Stimulated activated CD8-positive, alpha-beta memory T cell treated with anti-CD3 and anti-CD28 coated beads, Interleukin-12 subunit alpha, Interleukin-12 subunit beta, amount 100 ng/mL, for 1 hour (primary cell): Measurements from ENCODE around the gene SCG2.

Experiments used
- DNase-seq: peaks from one replicate; pipeline ENCODE4 v3.0.0-alpha.2; 2020; ENCODE audit warnings: low read depth

Gene SCG2

GRCh38 chr2:223601932-223602666 is at the start of gene SCG2:
Gene SCG2 (minus strand): TSS chr2:223602361. CDS start chr2:223599282, 3,079 bp downstream.
- no peak for DNase-seq

- no peak for DNase-seq
Measured at GRCh38 chr2:223649554-223650533, 47.7 kb upstream of the SCG2 start.

GRCh38 chr2:223648755-223649154 is 46.6 kb upstream of the SCG2 start:
- DNase-seq: no peak

GRCh38 chr2:223647258-223647952 is 45.2 kb upstream of the SCG2 start:
- DNase-seq: no peak

- no peak for DNase-seq
Measured at GRCh38 chr2:223644136-223644535, 42.0 kb upstream of the SCG2 start.

DNA sequence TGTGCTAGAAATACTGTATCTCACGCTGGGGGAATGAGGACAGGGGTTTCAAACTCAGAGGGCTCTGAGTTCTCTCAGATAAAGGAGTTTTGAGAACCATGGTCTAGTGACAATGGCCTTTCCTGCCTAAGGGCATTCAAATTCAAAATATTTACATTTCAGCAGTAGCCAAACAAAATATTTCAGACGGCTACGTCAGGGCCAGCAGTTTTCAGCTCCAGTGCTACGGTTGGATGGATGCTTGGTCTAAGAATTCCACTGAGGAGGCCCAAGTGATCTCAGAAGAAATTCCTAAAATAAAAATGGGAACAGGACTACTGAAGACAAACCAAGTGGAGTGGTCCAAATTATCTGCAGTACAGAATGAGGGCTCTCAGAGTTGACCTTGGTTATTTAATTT is 41.1 kb upstream of the SCG2 start:
- DNase-seq: no peak

DNA sequence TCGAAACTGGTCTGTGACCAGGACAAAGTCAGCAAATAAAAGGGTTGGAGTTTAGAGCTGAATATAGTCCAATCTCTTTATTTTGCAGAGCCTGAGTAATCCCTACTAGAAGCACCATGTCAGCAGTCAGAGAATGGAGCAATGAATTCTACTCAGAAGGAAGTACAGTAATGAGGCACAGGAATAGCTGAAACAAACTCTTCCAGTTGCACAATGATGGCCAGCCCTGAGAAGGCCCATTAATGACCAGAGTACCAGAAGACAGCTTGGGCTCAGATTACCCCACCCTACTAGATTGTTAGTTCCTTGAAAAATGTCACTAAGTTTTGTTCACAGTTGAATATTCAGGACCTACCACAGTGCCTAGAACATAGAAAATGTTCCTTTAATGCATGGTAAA is 40.3 kb upstream of the SCG2 start:
- no peak for DNase-seq

DNA sequence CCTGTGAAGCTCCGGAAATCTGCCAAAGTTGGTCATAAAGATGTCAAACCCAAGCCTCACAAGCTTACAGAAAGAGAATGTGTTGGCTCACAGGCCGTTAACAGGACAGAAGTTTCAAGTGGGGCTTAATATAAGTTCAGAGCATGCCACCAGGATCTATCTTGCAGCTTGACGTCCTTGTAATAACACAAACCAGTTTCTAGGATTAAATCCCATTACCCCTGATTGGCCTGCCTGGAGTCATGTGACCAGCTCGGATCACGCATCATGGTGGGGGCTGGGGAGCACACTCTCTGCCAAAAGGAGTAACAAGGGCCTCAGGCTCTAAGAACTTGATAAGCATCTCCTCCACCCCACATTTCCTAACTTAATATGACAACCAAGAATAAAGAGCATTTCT is 38.9 kb upstream of the SCG2 start:
- DNase-seq: no peak

- DNase-seq: no peak
Measured at GRCh38 chr2:223635080-223635479, 32.9 kb upstream of the SCG2 start.

GRCh38 chr2:223634238-223634637 is 32.1 kb upstream of the SCG2 start:
- DNase-seq: no peak

GRCh38 chr2:223633656-223634055 is 31.5 kb upstream of the SCG2 start:
- no peak for DNase-seq

GRCh38 chr2:223632826-223633225 is 30.7 kb upstream of the SCG2 start:
- no peak for DNase-seq

- no peak for DNase-seq
Measured at GRCh38 chr2:223626716-223627115, 24.6 kb upstream of the SCG2 start.

- no peak for DNase-seq
Measured at GRCh38 chr2:223625652-223626051, 23.5 kb upstream of the SCG2 start.

DNA sequence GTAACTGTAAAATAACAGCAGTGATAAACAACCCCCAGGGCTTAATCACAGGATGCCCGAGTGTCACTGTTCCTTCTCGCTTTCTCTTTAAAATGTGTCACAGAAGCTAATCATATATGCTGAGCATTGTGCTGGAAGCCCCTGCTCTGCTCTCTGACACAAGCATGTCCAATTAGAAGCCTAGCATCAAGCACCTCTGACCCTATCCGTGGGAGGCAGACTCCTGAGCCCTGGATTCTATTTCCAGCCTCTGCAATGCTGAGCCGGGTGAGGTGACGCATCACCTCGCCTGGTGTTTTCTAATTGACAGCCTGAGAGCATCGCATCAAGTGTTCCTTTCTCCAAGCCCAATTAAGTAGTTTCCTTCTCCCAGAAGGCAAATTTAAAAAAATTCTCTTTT is 19.7 kb upstream of the SCG2 start:
- DNase-seq: no peak

GRCh38 chr2:223619486-223620129 is 17.4 kb upstream of the SCG2 start:
- DNase-seq: no peak

GRCh38 chr2:223618172-223619035 is 16.2 kb upstream of the SCG2 start:
- DNase-seq: no peak

DNA sequence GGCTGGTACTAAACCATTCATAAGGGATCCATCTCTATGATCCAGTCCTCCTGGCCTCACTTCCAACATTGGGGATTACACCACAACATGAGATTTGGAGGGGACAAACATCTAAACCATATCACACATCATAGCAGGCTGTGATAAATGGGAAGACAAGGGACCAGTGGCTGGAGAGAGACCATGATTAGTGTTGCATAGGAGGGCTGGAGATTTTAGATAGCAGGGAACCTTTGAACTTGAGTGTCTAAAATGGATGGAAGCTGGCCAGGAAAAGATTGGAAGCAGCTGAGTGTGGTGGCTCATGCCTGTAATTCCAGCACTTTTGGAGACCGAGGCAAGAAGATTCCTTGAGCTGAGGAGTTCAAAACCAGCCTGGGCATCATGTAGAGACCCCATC is 12.4 kb upstream of the SCG2 start:
- no peak for DNase-seq

DNA sequence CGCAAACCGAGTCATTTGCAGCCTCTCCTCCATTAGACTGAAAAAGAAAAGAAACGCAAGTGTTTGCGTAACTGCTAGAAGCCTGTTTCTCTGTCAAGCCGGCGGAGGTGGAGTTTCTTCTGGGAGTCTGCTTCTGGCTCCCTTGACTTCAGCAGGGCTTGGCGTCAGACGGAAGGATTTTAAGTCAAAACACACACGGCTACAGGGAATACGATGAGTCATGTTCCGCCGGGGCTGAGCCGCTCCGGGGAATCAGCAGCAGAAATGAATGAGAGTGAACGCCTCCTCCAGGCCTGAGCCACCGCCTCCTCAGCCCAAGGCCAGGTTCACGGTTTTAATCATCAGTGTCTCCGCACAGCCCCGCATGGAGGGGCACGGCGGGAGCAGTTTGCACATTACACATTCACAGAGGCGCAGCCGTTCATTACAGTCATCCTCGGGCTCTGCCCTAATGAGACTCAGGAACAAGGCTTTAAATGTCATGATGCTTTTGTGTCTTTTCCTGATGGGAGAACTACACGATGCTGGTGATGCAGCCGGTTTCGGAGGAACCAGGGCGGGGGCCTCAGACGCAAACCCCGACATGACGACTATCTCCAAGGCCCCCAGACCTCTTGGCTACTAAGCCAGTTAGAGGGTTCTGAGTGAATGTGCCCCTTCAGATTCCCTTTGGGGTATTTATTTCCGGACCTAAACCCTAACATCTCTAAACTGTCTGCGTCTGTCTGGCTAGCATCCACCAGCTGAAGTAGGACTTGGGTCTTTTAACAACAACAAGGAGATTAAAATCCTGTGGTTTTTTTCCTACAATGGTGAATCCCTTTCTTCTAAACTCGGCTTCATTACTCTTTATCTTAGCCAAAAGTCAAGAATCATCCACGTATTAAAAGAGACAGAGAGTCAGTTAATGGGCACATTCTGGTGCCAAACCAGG is 11.1 kb upstream of the SCG2 start:
- no peak for DNase-seq

DNA sequence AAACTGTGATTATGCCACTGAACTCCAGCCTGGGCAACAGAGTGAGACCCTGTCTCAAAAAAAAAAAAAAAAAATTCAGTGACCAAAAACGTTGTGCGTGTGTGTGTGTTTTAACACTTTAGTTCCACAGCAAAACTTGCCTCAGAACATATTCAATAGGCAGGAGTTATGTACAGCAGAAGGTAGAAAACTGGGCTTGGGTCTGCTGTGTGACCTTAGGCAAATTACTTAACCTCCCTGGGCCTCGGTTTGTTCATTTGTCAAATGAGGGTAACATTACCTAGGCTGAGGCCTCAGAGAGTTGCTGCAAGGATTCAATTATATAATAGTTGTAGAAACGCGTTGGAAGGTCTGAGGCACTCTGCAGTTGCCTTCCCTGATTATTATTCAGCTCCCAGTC is 10.3 kb upstream of the SCG2 start:
- no peak for DNase-seq
